Activated B cell treated with CpG ODN at 0.5 μM for 24 hours (primary cell): ENCODE results near the gene CCDC178. TPM values are rescaled to one million over a fixed set of nuclear protein-coding genes. Genes with fewer than 3 reads are reported as not detected.

Source experiments
- ATAC-seq: fragments of 200-7000 bp; cut with Tn5 transposase; one replicate; pipeline ENCODE4 v1.10.0; 2021; ENCODE audit warnings: low read depth, mild to moderate bottlenecking, moderate library complexity
- CTCF ChIA-PET: fragments of 350-600 bp; sonication (Branson Sonifier 250); formaldehyde crosslinking; loops from one replicate; lab custom pipeline; 2021; ENCODE audit warnings: antibody characterized with exemption; lab: Charles Lee
- POLR2A ChIA-PET: fragments of 350-600 bp; sonication (Branson Sonifier 250); formaldehyde crosslinking; loops from one replicate; lab custom pipeline; 2021; ENCODE audit warnings: antibody characterized with exemption; lab: Charles Lee
- DNase-seq: peaks from one replicate; pipeline ENCODE4 v3.0.0; 2022
- H3K27ac Mint-ChIP-seq: one replicate; pipeline ENCODE4 v1.8.0; 2020; ENCODE audit warnings: mixed read lengths
- H3K27me3 Mint-ChIP-seq: one replicate; pipeline ENCODE4 v1.8.0; 2021; ENCODE audit warnings: mixed read lengths
- H3K36me3 Mint-ChIP-seq: one replicate; pipeline ENCODE4 v1.8.0; 2021; ENCODE audit warnings: low read depth, mixed read lengths
- H3K4me1 Mint-ChIP-seq: one replicate; pipeline ENCODE4 v1.8.0; 2021; ENCODE audit warnings: mixed read lengths
- H3K4me3 Mint-ChIP-seq: one replicate; pipeline ENCODE4 v1.8.0; 2020; ENCODE audit warnings: mild to moderate bottlenecking, mixed read lengths
- H3K9me3 Mint-ChIP-seq: one replicate; pipeline ENCODE4 v1.8.0; 2020; ENCODE audit warnings: mixed read lengths
- intact Hi-C: fragments of 100-400 bp; cut with micrococcal nuclease; formaldehyde crosslinking; loops from one replicate; pipeline ENCODE4 v1.15.1; 2024
- total RNA-seq: library from RNA; stranded (reverse); gene quantifications from 2 replicates; pipeline ENCODE4 v1.2.3, GENCODE V29; 2022
- TF ChIP-seq, protein P1 (sequence below): fragments of 200-600 bp; IDR thresholded peaks from one replicate; pipeline ENCODE4 v1.8.0; 2022; ENCODE audit warnings: antibody characterized with exemption, mild to moderate bottlenecking

The CCDC178 gene
- total RNA-seq, 1 donor from 2014 or later = not detected

DNA sequence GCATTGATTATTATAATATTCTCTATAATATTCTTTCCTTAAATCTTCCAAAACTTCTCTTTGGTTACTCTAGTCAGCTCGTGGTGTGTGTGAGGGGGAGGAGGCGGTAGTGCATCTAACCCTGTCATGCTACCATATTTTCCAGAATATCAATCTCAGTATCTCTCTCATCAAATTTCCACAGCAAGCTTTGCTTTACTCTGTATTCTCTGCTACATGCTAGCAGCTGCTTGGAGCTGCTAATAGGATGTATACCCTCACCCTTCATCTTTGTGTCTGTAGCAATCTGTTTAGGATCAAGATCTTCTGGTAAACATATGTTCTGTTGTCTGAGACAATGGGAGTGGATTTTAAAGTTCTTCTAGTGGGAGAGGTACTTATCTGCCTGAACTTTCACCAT lies 363.9 kb downstream of the CCDC178 start:
- ChIA-PET CTCF (no interaction called here), POLR2A (no interaction called here)
- Mint-ChIP-seq H3K9me3 (no peaks in the 10 kb centered on the region), H3K36me3 (no peaks in the 10 kb centered on the region), H3K27ac (no peak overlapping the region), H3K4me3 (no peak overlapping the region), H3K27me3 (no peaks in the 10 kb centered on the region), H3K4me1 (no peaks in the 10 kb centered on the region)
- TF ChIP-seq, protein P1, sequence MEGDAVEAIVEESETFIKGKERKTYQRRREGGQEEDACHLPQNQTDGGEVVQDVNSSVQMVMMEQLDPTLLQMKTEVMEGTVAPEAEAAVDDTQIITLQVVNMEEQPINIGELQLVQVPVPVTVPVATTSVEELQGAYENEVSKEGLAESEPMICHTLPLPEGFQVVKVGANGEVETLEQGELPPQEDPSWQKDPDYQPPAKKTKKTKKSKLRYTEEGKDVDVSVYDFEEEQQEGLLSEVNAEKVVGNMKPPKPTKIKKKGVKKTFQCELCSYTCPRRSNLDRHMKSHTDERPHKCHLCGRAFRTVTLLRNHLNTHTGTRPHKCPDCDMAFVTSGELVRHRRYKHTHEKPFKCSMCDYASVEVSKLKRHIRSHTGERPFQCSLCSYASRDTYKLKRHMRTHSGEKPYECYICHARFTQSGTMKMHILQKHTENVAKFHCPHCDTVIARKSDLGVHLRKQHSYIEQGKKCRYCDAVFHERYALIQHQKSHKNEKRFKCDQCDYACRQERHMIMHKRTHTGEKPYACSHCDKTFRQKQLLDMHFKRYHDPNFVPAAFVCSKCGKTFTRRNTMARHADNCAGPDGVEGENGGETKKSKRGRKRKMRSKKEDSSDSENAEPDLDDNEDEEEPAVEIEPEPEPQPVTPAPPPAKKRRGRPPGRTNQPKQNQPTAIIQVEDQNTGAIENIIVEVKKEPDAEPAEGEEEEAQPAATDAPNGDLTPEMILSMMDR = no peak
- DNase-seq (no peak), ATAC-seq (no peak)
- intact Hi-C loops = no loop called here

DNA sequence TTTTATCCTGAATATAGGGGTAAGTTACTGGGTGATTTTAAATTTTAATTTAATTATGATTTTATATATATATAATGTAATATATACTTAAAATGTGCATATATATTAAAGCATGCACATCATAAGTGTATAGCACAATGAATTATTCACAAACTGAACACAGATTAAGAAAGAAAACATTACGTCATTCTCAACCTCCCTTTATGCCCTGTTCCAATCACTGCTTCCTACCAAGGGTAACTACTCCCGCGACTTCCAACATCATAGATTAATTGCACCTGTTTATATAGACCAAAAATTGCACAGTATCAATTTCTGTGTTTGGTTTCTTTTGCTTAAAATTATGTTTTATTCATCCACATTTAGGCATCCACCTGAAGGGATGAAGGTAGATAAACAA lies 366.4 kb downstream of the CCDC178 start:
- TF ChIP-seq, protein P1 = no peak
- no peaks in the 10 kb centered on the region for H3K36me3 Mint-ChIP-seq
- ChIA-PET POLR2A (no interaction called here), CTCF (no interaction called here)
- intact Hi-C loops = no loop called here
- H3K4me1 Mint-ChIP-seq = no peaks in the 10 kb centered on the region
- DNase-seq (no peak), ATAC-seq (no peak)
- H3K27me3 Mint-ChIP-seq = peaks cover 2% of the 10 kb centered on the region
- no peak overlapping the region for H3K4me3 Mint-ChIP-seq
- no peaks in the 10 kb centered on the region for H3K9me3 Mint-ChIP-seq
- H3K27ac Mint-ChIP-seq = no peak overlapping the region

DNA sequence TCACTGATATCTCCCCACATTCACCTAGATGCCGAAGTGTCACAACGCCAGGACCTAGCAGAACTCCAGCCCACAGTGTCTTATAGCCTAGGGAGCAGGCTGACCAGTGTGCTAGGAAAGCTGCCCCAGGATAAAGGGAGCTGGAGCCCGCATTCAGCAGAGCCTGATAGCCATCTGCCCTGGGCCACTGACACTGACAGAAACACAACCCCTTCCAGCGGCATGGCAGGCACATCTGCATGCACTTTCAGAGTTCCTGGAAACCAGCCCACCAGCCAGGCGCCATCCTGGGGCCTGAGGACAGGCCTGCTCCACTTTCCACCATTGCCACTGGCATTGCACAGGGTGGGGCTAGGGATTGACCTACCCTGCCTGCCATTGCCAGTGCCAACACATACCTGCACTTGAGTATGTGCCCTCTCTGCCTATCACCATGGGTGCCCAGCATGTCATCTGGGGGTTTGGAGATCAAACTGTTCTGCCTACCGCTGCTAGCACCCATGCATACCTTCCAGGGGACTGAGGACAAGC lies 377.6 kb downstream of the CCDC178 start:
- Mint-ChIP-seq H3K36me3 (no peaks in the 10 kb centered on the region), H3K4me3 (no peak overlapping the region), H3K27ac (no peak overlapping the region), H3K27me3 (peaks cover 4% of the 10 kb centered on the region), H3K9me3 (peaks cover 3% of the 10 kb centered on the region), H3K4me1 (no peaks in the 10 kb centered on the region)
- ChIA-PET POLR2A (no interaction called here), CTCF (no interaction called here)
- intact Hi-C loops = no loop called here
- TF ChIP-seq, protein P1 = no peak
- no peak for DNase-seq
- no peak for ATAC-seq

DNA sequence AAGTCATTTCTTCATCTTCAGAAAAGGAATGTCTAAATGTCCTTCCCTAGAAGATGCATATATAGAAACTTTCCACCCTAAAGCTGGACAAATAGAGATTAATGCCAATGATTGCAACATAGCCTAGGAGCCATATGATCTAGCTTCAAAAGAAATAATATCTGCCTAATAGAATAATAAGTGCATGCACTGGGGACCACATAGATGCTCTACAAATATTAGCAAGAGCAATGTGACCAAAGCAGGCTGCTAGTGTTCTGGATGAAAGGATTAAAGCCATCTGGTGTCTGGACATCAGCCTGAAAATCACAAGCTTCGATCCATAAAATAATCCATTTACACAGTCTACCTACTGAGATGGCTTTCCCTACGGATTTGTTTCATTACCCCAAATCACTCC lies 387.6 kb downstream of the CCDC178 start:
- intact Hi-C loops = no loop called here
- Mint-ChIP-seq H3K27me3 (peaks cover 7% of the 10 kb centered on the region), H3K27ac (no peak overlapping the region), H3K9me3 (no peaks in the 10 kb centered on the region), H3K36me3 (no peaks in the 10 kb centered on the region), H3K4me3 (no peak overlapping the region), H3K4me1 (no peaks in the 10 kb centered on the region)
- TF ChIP-seq, protein P1 = no peak
- POLR2A ChIA-PET = no interaction called here
- CTCF ChIA-PET = no interaction called here
- ATAC-seq (no peak), DNase-seq (no peak)

DNA sequence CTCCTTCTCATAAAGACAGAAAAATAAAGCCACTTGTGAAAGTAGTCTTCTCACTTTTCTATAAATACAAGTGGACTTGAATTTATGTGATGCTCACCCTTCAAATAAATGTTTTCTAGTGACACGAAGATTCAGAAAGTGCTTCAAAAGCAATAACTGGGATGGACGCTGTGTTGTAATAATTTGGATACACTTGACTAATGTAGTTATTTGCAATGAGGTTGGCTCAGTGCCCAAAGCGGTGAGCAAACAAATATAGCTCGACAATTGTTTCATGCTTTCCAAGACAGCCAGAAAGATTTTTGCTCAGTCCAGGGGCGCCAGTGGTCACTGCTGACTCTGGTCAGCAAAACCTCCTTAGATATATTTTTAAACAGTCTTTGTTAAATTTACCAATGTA lies 389.1 kb downstream of the CCDC178 start:
- Mint-ChIP-seq H3K4me3 (no peak overlapping the region), H3K27me3 (peaks cover 5% of the 10 kb centered on the region), H3K27ac (no peak overlapping the region), H3K4me1 (no peaks in the 10 kb centered on the region), H3K9me3 (no peaks in the 10 kb centered on the region), H3K36me3 (no peaks in the 10 kb centered on the region)
- DNase-seq = no peak
- intact Hi-C loops = no loop called here
- POLR2A ChIA-PET = no interaction called here
- ATAC-seq = no peak
- TF ChIP-seq, protein P1 = no peak
- CTCF ChIA-PET = no interaction called here
